HFFc6 (cell line): ENCODE results near the gene FILIP1L. TPM values are rescaled to one million over a fixed set of nuclear protein-coding genes. Genes with fewer than 3 reads are reported as not detected.

Experiments
- DNase-seq: peaks from one replicate; pipeline ENCODE4 v3.0.0-alpha.2; 2018
- H3K27ac Mint-ChIP-seq: 2 replicates; pipeline ENCODE4 v1.8.0; 2020; ENCODE audit warnings: mild to moderate bottlenecking, mixed read lengths
- H3K27me3 Mint-ChIP-seq: 2 replicates; pipeline ENCODE4 v1.8.0; 2021; ENCODE audit warnings: mild to moderate bottlenecking, moderate library complexity, mixed read lengths; ENCODE audit not compliant: insufficient read depth
- H3K36me3 Mint-ChIP-seq: 2 replicates; pipeline ENCODE4 v1.8.0; 2021; ENCODE audit warnings: low read depth, mixed read lengths
- H3K4me1 Mint-ChIP-seq: 2 replicates; pipeline ENCODE4 v1.8.0; 2020; ENCODE audit warnings: low read depth, mixed read lengths
- H3K4me3 Mint-ChIP-seq: 2 replicates; pipeline ENCODE4 v1.8.0; 2020; ENCODE audit warnings: mild to moderate bottlenecking, moderate library complexity, mixed read lengths
- H3K9me3 Mint-ChIP-seq: 2 replicates; pipeline ENCODE4 v1.8.0; 2020; ENCODE audit warnings: mild to moderate bottlenecking, mixed read lengths
- CTCF ChIP-seq: fragments of 200-600 bp; sonication (generic); IDR thresholded peaks from 2 replicates; pipeline ENCODE4 v1.5.0; 2021; ENCODE audit warnings: antibody characterized with exemption, mild to moderate bottlenecking
- total RNA-seq, 6 experiments: library from RNA; stranded (reverse); fragmentation: NEBNext Ultra II Directional; extraction: Animal tissue kit (Norgen Biotek cat#: 25700); gene quantifications; 2 replicates in 1 of 6; 3 replicates in 5 of 6; pipeline ENCODE4 v1.2.3, GENCODE V29; 2021

FILIP1L gene
- total RNA-seq, 6 experiments from 2014 or later: 37.8 to 54.7 (median 48.2) TPM

- Mint-ChIP-seq H3K4me3 (no peak overlapping the region), H3K27ac (no peak overlapping the region), H3K36me3 (peaks cover 23% of the 10 kb centered on the region), H3K4me1 (0 out of 2 replicates have a peak, but pooled peaks cover 4% of the 10 kb centered on the region), H3K9me3 (peaks cover 17% of the 10 kb centered on the region), H3K27me3 (no peaks in the 10 kb centered on the region)
- no peak for TF ChIP-seq CTCF
- no peak for DNase-seq
Observed at GRCh38 chr3:100140976-100141375, 26.7 kb upstream of the FILIP1L start.

- TF ChIP-seq CTCF: no peak
- DNase-seq: no peak
- Mint-ChIP-seq H3K4me1 (0 out of 2 replicates have a peak, but pooled peaks cover 4% of the 10 kb centered on the region), H3K27me3 (no peaks in the 10 kb centered on the region), H3K36me3 (no peaks in the 10 kb centered on the region), H3K27ac (no peak overlapping the region), H3K9me3 (no peaks in the 10 kb centered on the region), H3K4me3 (no peak overlapping the region)
Observed at GRCh38 chr3:100136921-100137320, 22.6 kb upstream of the FILIP1L start.

DNA sequence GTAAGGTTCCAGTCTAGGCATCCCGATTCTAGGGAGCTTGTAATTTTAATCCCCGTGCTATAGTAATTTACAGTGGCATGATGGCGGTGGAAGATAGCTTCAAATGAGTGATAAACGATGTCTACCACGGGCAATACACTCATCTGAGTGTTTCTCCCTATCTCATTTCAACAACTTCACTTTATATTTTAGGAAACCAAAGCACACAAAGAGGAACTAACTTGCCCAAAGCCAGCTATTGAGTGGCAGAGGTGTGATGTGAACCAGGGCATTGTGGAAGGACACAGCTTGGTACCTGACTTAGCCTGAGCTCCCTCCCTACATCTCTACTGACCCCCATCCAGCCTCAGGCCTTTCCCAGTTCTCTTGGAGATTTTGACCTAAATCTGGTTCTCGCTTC lies 16.9 kb upstream of the FILIP1L start:
- Mint-ChIP-seq H3K9me3 (no peaks in the 10 kb centered on the region), H3K27me3 (no peaks in the 10 kb centered on the region), H3K36me3 (no peaks in the 10 kb centered on the region), H3K27ac (no peak overlapping the region), H3K4me1 (peaks cover under 1% of the 10 kb centered on the region; the same call in 1 of the 2 replicates), H3K4me3 (no peak overlapping the region)
- no peak for DNase-seq
- no peak for TF ChIP-seq CTCF

DNA sequence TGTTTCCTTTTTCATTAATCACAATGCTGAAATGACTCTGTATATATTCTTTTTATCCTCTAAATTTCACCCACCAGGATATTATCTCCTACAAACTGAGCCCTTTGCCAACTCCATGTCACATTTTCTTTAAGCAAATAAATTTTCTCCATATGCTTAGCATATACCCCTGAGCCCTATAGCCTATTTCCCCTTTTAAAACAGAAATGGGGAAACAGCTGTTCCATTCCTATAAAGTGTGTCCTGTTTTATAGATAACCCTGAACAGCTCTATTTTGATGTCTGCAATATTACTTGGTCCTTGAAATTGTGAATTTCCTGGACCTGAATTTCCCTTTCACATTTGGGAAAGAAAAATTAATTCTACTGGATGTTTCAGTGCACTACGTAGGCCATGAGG lies 15.6 kb upstream of the FILIP1L start:
- H3K36me3 Mint-ChIP-seq: no peaks in the 10 kb centered on the region
- no peak for DNase-seq
- H3K27me3 Mint-ChIP-seq: no peaks in the 10 kb centered on the region

GRCh38 chr3:100128565-100128964 lies 14.3 kb upstream of the FILIP1L start:
- Mint-ChIP-seq H3K27me3 (no peaks in the 10 kb centered on the region), H3K36me3 (no peaks in the 10 kb centered on the region), H3K4me1 (peaks cover 15% of the 10 kb centered on the region), H3K4me3 (no peak overlapping the region), H3K27ac (no peak overlapping the region), H3K9me3 (no peaks in the 10 kb centered on the region)
- TF ChIP-seq CTCF: no peak
- no peak for DNase-seq

More for the DNA sequence above, 15.6 kb upstream of the FILIP1L start:
- H3K27ac Mint-ChIP-seq: no peak overlapping the region
- no peak overlapping the region for H3K4me3 Mint-ChIP-seq
- peaks cover 13% of the 10 kb centered on the region for H3K4me1 Mint-ChIP-seq
- no peaks in the 10 kb centered on the region for H3K9me3 Mint-ChIP-seq
- no peak for TF ChIP-seq CTCF

GRCh38 chr3:100127792-100128191 lies 13.5 kb upstream of the FILIP1L start:
- no peak for TF ChIP-seq CTCF
- H3K4me3 Mint-ChIP-seq: no peak overlapping the region
- no peaks in the 10 kb centered on the region for H3K36me3 Mint-ChIP-seq
- H3K9me3 Mint-ChIP-seq: no peaks in the 10 kb centered on the region
- peaks cover 15% of the 10 kb centered on the region for H3K4me1 Mint-ChIP-seq
- no peak overlapping the region for H3K27ac Mint-ChIP-seq
- H3K27me3 Mint-ChIP-seq: no peaks in the 10 kb centered on the region
- DNase-seq: no peak
